K562 (cell line): Measurements from ENCODE around the gene TSSK6. TPM values are rescaled to one million over a fixed set of nuclear protein-coding genes. Genes with fewer than 3 reads are reported as not detected.

ENCODE experiments used
- ATAC-seq: fragments of 200-7000 bp; cut with Tn5 transposase; 3 replicates; pipeline ENCODE4 v1.9.1; 2020; ENCODE audit warnings: moderate library complexity
- BruUV-seq: library from RNA; stranded (reverse); fragments of 400-500 nt; replicated peaks from 2 replicates; lab custom pipeline; 2021; lab: Mats Ljungman, UMichigan
- CTCF ChIA-PET: fragments of 300-600 bp; formaldehyde crosslinking; extraction: SDS; loops from one replicate; lab custom pipeline; 2021; ENCODE audit warnings: low intra/inter-chr PET ratio; lab: Yijun Ruan, JAX
- POLR2A ChIA-PET: fragments of 300-600, 350-650 bp; sonication (Branson Sonifier 250); formaldehyde crosslinking; extraction: SDS; loops from one replicate; lab custom pipeline; 2021; ENCODE audit warnings: antibody characterized with exemption, inconsistent platforms; lab: Yijun Ruan, JAX
- DNase-seq, 4 experiments: peaks; one replicate each; pipeline versions ENCODE4 v3.0.0 to v3.0.0-alpha.2; 2011 to 2018; ENCODE audit warnings: low spot score in 3 of 4, mixed read lengths in 3 of 4; ENCODE audit errors: extremely low read depth in 1 of 4
- FAIRE-seq: peaks from 2 replicates; lab custom pipeline; 2011; peaks lifted over from hg19 to GRCh38; lab: Jason Lieb, UNC
- H2AFZ ChIP-seq: 2 replicates; pipeline ENCODE4 v1.6.0; 2011; ENCODE audit warnings: low read depth, low read length, control low read depth, inconsistent platforms
- H3K27ac ChIP-seq: fragments of 200-600 bp; 3 replicates; pipeline ENCODE4 v1.8.0; 2011; ENCODE audit warnings: low read depth, mild to moderate bottlenecking, control low read depth, inconsistent platforms, low read length, moderate library complexity, mixed read lengths; ENCODE audit errors: extremely low read depth
- H3K27me3 ChIP-seq, 2 experiments: fragments of 300-600 bp in 1 of 2; 2 replicates in 1 of 2; 3 replicates in 1 of 2; pipeline versions ENCODE4 v1.6.0 to v1.8.0; 2011; ENCODE audit warnings: inconsistent platforms in 2 of 2, low read length in 2 of 2, mild to moderate bottlenecking in 1 of 2, mixed read lengths in 1 of 2, moderate library complexity in 1 of 2; ENCODE audit not compliant: control insufficient read depth in 2 of 2, insufficient read depth in 2 of 2
- H3K36me3 ChIP-seq: fragments of 300-600 bp; 3 replicates; pipeline ENCODE4 v1.8.0; 2011; ENCODE audit warnings: mild to moderate bottlenecking, low read length, inconsistent platforms; ENCODE audit not compliant: control insufficient read depth, insufficient read depth
- H3K4me1 ChIP-seq, 2 experiments: fragments of 200-600 bp in 1 of 2; replicated peaks in 1 of 2; 2 replicates in 1 of 2; 3 replicates in 1 of 2; pipeline versions ENCODE4 v1.5.1 to v1.8.0; 2011; ENCODE audit warnings: inconsistent platforms in 2 of 2, low read length in 2 of 2, mild to moderate bottlenecking in 1 of 2, mixed read lengths in 1 of 2, moderate library complexity in 1 of 2; ENCODE audit not compliant: control insufficient read depth in 2 of 2, insufficient read depth in 2 of 2
- H3K4me2 ChIP-seq: 2 replicates; pipeline ENCODE4 v1.6.1; 2011; ENCODE audit warnings: low read length, control low read depth, inconsistent platforms, mixed read lengths; ENCODE audit not compliant: insufficient read depth
- H3K4me3 ChIP-seq: fragments of 200-600 bp; sonication (generic), shearing (Covaris generic); 2 replicates; pipeline ENCODE4 v1.5.1; 2016; ENCODE audit warnings: control low read depth, inconsistent platforms
- H3K79me2 ChIP-seq: fragments of 200-600 bp; 3 replicates; pipeline ENCODE4 v1.8.0; 2011; ENCODE audit warnings: low read length, inconsistent platforms; ENCODE audit not compliant: control insufficient read depth, insufficient read depth
- H3K9ac ChIP-seq, 2 experiments: 2 replicates each; pipeline versions ENCODE4 v1.6.0 to v1.6.1; 2011; ENCODE audit warnings: low read depth in 2 of 2, low read length in 2 of 2, control low read depth in 1 of 2, inconsistent platforms in 1 of 2, mild to moderate bottlenecking in 1 of 2, mixed read lengths in 1 of 2; ENCODE audit not compliant: insufficient read depth in 1 of 2
- H3K9me1 ChIP-seq: one replicate; pipeline ENCODE4 v1.6.0; 2011; ENCODE audit warnings: inconsistent platforms, mild to moderate bottlenecking, low read length, moderate library complexity; ENCODE audit not compliant: control insufficient read depth, insufficient read depth
- H3K9me3 ChIP-seq: replicated peaks from 2 replicates; pipeline ENCODE4 v1.5.1; 2011; ENCODE audit warnings: low read depth, low read length, inconsistent platforms; ENCODE audit not compliant: control insufficient read depth, insufficient read depth
- H4K20me1 ChIP-seq: replicated peaks from 2 replicates; pipeline ENCODE4 v1.6.1; 2011; ENCODE audit warnings: low read length, inconsistent platforms, mixed read lengths; ENCODE audit not compliant: control insufficient read depth, insufficient read depth
- POLR2G ChIP-seq: fragments of 200-400 bp; formaldehyde crosslinking; IDR thresholded peaks from 2 replicates; pipeline ENCODE4 v1.6.1; 2017; ENCODE audit warnings: low read depth, mild to moderate bottlenecking, antibody characterized with exemption, low read length, moderate library complexity
- XRCC5 ChIP-seq: fragments of 200-400 bp; formaldehyde crosslinking; IDR thresholded peaks from 2 replicates; pipeline ENCODE4 v1.6.1; 2017; ENCODE audit warnings: low read depth, mild to moderate bottlenecking, low read length
- WGBS: fragments of 100-300 bp; shearing (Covaris generic); methylation state at CpG from one replicate; pipeline ENCODE4 v1.1.6; 2016; ENCODE audit warnings: low coverage, mixed read lengths; ENCODE audit not compliant: insufficient coverage; ENCODE audit errors: missing lambda C conversion rate; 5-methylcytosine and 5-hydroxymethylcytosine counted together
- in situ Hi-C: fragments of 300-500 bp; cut with MboI; formaldehyde crosslinking; loops from 4 replicates; pipeline ENCODE4 v1.15.0; 2018; ENCODE audit warnings: inconsistent platforms, mixed read lengths
- intact Hi-C: fragments of 100-400 bp; cut with micrococcal nuclease; formaldehyde crosslinking; loops from 2 replicates; pipeline ENCODE4 v1.14.2; 2022
- polyA plus RNA-seq, 8 experiments: library from polyadenylated mRNA; depleted of rRNA in 4 of 8; stranded (reverse) in 5 of 8; unstranded in 3 of 8; fragments of >200 nt; fragmentation: Nextera tagmentation in 2 of 8; fragmentation: Illumina TruSeq in 1 of 8; extraction: Ambion mirVana in 2 of 8; extraction: Trizol in 1 of 8; gene quantifications; 2 replicates each; pipeline versions ENCODE4 v1.2.1 to v1.2.3, GENCODE V29; 2011 to 2014; ENCODE audit warnings: inconsistent platforms in 1 of 8, missing spikeins in 1 of 8
- total RNA-seq, 7 experiments: library from RNA; depleted of rRNA in 6 of 7; stranded (reverse); fragments of >200 nt in 6 of 7; fragmentation: Illumina TruSeq in 2 of 7; extraction: Trizol in 2 of 7; gene quantifications; 2 replicates each; pipeline versions ENCODE4 v1.2.1 to v1.2.3, GENCODE V29; 2011 to 2021; ENCODE audit warnings: low replicate concordance in 1 of 7

The TSSK6 gene
- total and polyA plus RNA-seq, 9 of the 15 experiments (the other 6 are each of a cell fraction or from before 2014, with no cell fraction given) = 0.21 to 2.6 (median 1.5) TPM; not detected in 3

DNA sequence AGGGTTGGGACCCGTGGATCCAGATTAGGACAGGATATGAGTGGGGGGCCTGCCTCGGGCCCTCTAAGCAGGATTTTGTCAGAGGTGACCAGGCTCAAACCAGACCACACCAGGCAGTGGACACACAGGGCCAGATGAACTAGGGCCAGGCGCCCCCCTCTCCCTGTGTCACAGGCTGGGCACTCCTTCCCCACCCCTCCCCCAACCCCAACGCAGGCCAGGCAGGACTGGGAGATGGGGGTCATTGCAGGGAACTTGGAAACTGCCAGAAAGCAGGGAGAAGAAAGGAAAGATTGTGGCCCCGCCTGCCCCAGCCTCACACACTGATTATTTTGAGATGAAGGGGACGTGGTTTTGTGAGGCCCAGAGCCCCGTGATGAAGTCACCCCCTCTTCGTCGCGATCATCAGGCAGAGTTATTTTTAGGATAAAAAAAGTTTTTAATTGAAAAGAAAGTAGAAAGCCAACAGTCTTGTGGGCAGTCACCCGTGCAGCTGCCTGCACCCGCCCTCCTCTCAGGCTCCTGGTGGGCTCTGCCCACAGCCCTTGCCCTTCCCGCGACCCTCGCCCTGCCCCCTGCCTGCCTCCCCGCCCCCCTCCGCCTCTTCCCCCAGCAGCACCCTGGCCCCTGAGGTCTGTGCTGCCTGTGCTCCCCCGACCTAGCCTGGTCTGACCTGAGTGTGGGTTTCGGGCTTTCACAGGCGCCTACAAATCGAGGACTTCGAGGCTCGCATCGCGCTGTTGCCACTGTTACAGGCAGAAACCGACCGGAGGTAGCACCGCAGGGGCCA lies 11.4 kb upstream of the TSSK6 start:
- BruUV-seq = no TSS peak
- H3K36me3 ChIP-seq = peaks cover 67% of the 10 kb centered on the region
- H3K27ac ChIP-seq = no peak overlapping the region
- ChIA-PET POLR2A (interaction anchor here (0.9 kb wide), 1 partner anchor 11 kb away, joined by 6 read pairs; the partner anchor contains the start of gene NDUFA13), CTCF (no interaction called here)
- H3K9me1 ChIP-seq = peaks cover 5% of the 10 kb centered on the region
- peak overlapping the region in 1 of 2 experiments; percentile 40; a peak in 1 of 4 replicates for H3K9ac ChIP-seq
- H3K9me3 ChIP-seq = no peaks in the 10 kb centered on the region
- no peaks in the 10 kb centered on the region for H3K27me3 ChIP-seq
- no peak for ATAC-seq
- intact Hi-C loops (no loop called here), in situ Hi-C loops (loop anchor here (25.0 kb wide), 1 partner anchor 111 kb away; the partner anchor contains the start of genes GMIP and LPAR2)
- peaks cover 0 to 28% of the 10 kb centered on the region in 2 experiments; a peak in 2 of 5 replicates for H3K4me1 ChIP-seq
- no peak for TF ChIP-seq XRCC5
- peak; percentile 43; the same call in 1 of the 2 replicates for TF ChIP-seq POLR2G
- H4K20me1 ChIP-seq = 0 out of 2 replicates have a peak, but pooled peaks cover 6% of the 10 kb centered on the region
- no peak overlapping the region for H2AFZ ChIP-seq
- 89% methylated on average over 21 of the region's 28 CpGs for WGBS
- H3K4me3 ChIP-seq = no peak overlapping the region
- FAIRE-seq = no peak
- H3K4me2 ChIP-seq = no peak overlapping the region
- peaks cover 35% of the 10 kb centered on the region for H3K79me2 ChIP-seq
- DNase-seq = no peak
